Calu3 (cell line): ENCODE data around the gene CORO1C. TPM values are rescaled to one million over a fixed set of nuclear protein-coding genes. Genes with fewer than 3 reads are reported as not detected.

ENCODE experiments used
- BruUV-seq: library from RNA; stranded (reverse); fragments of 400-500 nt; replicated peaks from 2 replicates; lab custom pipeline; 2021; lab: Mats Ljungman, UMichigan
- CTCF ChIA-PET: fragments of 300-600 bp; sonication (Branson Sonifier 250); formaldehyde crosslinking; loops from one replicate; lab custom pipeline; 2022; ENCODE audit warnings: antibody characterized with exemption; lab: Charles Lee
- DNase-seq: peaks from one replicate; pipeline ENCODE4 v3.0.0; 2022
- H3K27ac Mint-ChIP-seq: one replicate; pipeline ENCODE4 v1.8.0; 2022; ENCODE audit warnings: mixed read lengths; ENCODE audit not compliant: unreplicated experiment
- H3K27me3 Mint-ChIP-seq: one replicate; pipeline ENCODE4 v1.8.0; 2022; ENCODE audit warnings: mixed read lengths; ENCODE audit not compliant: unreplicated experiment
- H3K36me3 Mint-ChIP-seq: one replicate; pipeline ENCODE4 v1.8.0; 2022; ENCODE audit warnings: mild to moderate bottlenecking, moderate library complexity, mixed read lengths; ENCODE audit not compliant: insufficient read depth, unreplicated experiment
- H3K4me1 Mint-ChIP-seq: one replicate; pipeline ENCODE4 v1.8.0; 2022; ENCODE audit warnings: mild to moderate bottlenecking, low read depth, mixed read lengths; ENCODE audit not compliant: unreplicated experiment
- H3K4me3 Mint-ChIP-seq: one replicate; pipeline ENCODE4 v1.8.0; 2022; ENCODE audit warnings: mild to moderate bottlenecking, low read depth, moderate library complexity, mixed read lengths; ENCODE audit not compliant: unreplicated experiment
- H3K9me3 Mint-ChIP-seq: one replicate; pipeline ENCODE4 v1.8.0; 2022; ENCODE audit warnings: low read depth, mixed read lengths; ENCODE audit not compliant: unreplicated experiment
- intact Hi-C: fragments of 100-400 bp; cut with micrococcal nuclease; formaldehyde crosslinking; loops from one replicate; pipeline ENCODE4 v1.10.0; 2022; ENCODE audit not compliant: unreplicated experiment
- total RNA-seq: library from RNA; stranded (reverse); gene quantifications from 2 replicates; pipeline ENCODE4 v1.2.3, GENCODE V29; 2022
- TF ChIP-seq, protein P1 (sequence below): fragments of 200-600 bp; IDR thresholded peaks from one replicate; pipeline ENCODE4 v1.8.0; 2022; ENCODE audit warnings: antibody characterized with exemption; ENCODE audit not compliant: unreplicated experiment

CORO1C gene
- total RNA-seq, 1 experiment from 2014 or later = 252 TPM

DNA sequence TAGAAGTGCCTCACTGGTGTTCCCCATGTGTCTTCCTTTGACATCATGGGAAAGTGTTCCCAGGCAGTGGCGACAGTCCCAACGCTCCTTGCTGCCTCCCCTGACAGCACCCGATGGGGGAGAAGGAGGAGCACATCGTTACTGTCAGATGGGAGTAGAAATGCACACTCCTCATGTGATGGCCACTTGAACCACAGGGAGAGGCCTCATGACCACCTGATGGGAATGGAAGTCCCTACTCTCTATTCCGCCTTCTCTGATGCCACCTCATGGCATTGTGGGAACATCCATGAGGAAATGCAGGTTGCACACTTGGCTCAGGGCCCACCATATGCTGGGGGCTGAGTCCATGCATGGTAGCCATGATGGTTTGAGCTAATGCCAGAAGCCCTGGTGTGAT, 14.3 kb upstream of the CORO1C start:
- BruUV-seq = no TSS peak

DNA sequence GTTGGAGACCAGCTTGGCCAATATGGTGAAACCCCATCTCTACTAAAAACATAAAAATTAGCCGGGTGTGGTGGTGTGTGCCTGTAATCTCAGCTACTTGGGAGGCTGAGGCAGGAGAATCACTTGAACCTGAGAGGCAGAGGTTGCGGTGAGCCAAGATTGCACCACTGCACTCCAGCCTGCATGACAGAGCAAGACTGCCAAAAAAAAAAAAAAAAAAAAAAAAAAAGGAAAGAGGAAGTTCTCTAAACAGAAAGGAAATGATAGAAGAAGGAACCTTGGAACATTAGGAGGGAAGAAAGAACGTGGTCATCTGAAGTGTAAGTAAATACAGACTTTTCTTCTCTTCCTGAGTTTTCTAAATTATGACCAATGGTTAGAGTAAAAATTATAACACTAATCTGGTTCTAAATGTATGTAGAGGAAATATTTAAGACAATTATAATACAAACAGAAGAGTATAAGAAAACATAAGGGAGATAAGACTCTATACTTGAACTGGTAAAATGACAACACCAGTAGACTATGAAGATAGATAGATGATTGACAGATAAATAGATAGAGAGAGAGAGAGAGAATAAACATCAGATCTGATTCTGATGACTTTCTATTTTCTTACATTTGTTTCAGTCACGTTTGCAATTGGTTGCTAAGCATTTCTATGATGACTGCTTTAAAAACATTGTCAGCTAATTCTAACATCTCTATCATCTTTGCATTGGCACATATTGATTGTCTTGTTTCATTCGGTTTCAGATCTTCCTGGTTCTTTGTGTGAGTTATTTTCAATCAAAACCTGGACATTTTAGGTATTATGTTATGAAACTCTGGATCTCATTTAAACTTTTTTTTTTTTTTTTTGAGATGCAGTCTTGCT, 12.9 kb upstream of the CORO1C start:
- Mint-ChIP-seq H3K4me1 (no peaks in the 10 kb centered on the region), H3K9me3 (no peaks in the 10 kb centered on the region), H3K27ac (no peak overlapping the region), H3K4me3 (no peak overlapping the region), H3K36me3 (no peaks in the 10 kb centered on the region), H3K27me3 (no peaks in the 10 kb centered on the region)
- no peak for DNase-seq
- intact Hi-C loops = no loop called here
- TF ChIP-seq, protein P1, sequence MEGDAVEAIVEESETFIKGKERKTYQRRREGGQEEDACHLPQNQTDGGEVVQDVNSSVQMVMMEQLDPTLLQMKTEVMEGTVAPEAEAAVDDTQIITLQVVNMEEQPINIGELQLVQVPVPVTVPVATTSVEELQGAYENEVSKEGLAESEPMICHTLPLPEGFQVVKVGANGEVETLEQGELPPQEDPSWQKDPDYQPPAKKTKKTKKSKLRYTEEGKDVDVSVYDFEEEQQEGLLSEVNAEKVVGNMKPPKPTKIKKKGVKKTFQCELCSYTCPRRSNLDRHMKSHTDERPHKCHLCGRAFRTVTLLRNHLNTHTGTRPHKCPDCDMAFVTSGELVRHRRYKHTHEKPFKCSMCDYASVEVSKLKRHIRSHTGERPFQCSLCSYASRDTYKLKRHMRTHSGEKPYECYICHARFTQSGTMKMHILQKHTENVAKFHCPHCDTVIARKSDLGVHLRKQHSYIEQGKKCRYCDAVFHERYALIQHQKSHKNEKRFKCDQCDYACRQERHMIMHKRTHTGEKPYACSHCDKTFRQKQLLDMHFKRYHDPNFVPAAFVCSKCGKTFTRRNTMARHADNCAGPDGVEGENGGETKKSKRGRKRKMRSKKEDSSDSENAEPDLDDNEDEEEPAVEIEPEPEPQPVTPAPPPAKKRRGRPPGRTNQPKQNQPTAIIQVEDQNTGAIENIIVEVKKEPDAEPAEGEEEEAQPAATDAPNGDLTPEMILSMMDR = no peak
- CTCF ChIA-PET = interaction anchor here (0.7 kb wide), 2 partner anchors 75 to 108 kb away, joined by 3 to 5 read pairs; no protein-coding TSS in a partner anchor
- no TSS peak for BruUV-seq

More for the DNA sequence above, 14.3 kb upstream of the CORO1C start:
- CTCF ChIA-PET = no interaction called here
- intact Hi-C loops = no loop called here
- Mint-ChIP-seq H3K4me3 (no peak overlapping the region), H3K9me3 (no peaks in the 10 kb centered on the region), H3K36me3 (no peaks in the 10 kb centered on the region), H3K27ac (no peak overlapping the region), H3K4me1 (no peaks in the 10 kb centered on the region), H3K27me3 (no peaks in the 10 kb centered on the region)
- TF ChIP-seq, protein P1 = no peak
- no peak for DNase-seq

GRCh38 chr12:108738170-108738569, 6.9 kb upstream of the CORO1C start:
- intact Hi-C loops = no loop called here
- H3K36me3 Mint-ChIP-seq = peaks cover 13% of the 10 kb centered on the region
- no peak overlapping the region for H3K4me3 Mint-ChIP-seq
- BruUV-seq = no TSS peak
- no peaks in the 10 kb centered on the region for H3K9me3 Mint-ChIP-seq
- H3K27me3 Mint-ChIP-seq = no peaks in the 10 kb centered on the region
- no peak for DNase-seq
- TF ChIP-seq, protein P1 = no peak
- CTCF ChIA-PET = interaction anchor here (0.7 kb wide), 1 partner anchor 83 kb away, joined by 3 read pairs; no protein-coding TSS in a partner anchor
- no peak overlapping the region for H3K27ac Mint-ChIP-seq
- peaks cover 30% of the 10 kb centered on the region for H3K4me1 Mint-ChIP-seq

DNA sequence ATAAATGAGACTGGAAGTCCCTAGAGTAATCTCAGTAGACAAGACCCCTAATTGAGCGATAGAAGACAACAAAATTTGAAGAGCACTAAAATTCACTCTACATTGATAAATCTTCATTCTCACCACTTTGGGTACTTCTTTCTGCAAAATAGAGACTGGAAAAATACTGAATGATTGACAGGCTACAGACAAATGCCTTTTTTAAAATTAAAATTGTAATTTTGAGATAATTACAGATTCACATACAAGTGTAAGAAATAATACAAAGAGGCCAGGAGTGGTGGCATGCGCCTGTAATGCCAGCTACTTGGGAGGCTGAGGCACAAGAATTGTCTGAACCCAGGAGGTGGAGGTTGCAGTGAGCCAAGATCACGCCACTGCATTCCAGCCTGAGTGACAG, 4.5 kb upstream of the CORO1C start:
- DNase-seq = no peak
- CTCF ChIA-PET = no interaction called here
- peaks cover 30% of the 10 kb centered on the region for H3K4me1 Mint-ChIP-seq
- peaks cover 32% of the 10 kb centered on the region for H3K36me3 Mint-ChIP-seq
- no TSS peak for BruUV-seq
- H3K9me3 Mint-ChIP-seq = no peaks in the 10 kb centered on the region
- no peak overlapping the region for H3K27ac Mint-ChIP-seq
- H3K27me3 Mint-ChIP-seq = no peaks in the 10 kb centered on the region
- TF ChIP-seq, protein P1 = no peak
- H3K4me3 Mint-ChIP-seq = no peak overlapping the region
- intact Hi-C loops = loop anchor here (2.0 kb wide), 1 partner anchor 67 kb away; no protein-coding TSS in a partner anchor
